Hippocampal formation (tissue), 2 donors: Measurements from ENCODE around the gene CIB4.

Source experiments
- DNase-seq, 2 donors: peaks; one replicate each; lab custom pipeline; 2025; lab: John Stamatoyannopoulos, UW

The CIB4 gene

DNA sequence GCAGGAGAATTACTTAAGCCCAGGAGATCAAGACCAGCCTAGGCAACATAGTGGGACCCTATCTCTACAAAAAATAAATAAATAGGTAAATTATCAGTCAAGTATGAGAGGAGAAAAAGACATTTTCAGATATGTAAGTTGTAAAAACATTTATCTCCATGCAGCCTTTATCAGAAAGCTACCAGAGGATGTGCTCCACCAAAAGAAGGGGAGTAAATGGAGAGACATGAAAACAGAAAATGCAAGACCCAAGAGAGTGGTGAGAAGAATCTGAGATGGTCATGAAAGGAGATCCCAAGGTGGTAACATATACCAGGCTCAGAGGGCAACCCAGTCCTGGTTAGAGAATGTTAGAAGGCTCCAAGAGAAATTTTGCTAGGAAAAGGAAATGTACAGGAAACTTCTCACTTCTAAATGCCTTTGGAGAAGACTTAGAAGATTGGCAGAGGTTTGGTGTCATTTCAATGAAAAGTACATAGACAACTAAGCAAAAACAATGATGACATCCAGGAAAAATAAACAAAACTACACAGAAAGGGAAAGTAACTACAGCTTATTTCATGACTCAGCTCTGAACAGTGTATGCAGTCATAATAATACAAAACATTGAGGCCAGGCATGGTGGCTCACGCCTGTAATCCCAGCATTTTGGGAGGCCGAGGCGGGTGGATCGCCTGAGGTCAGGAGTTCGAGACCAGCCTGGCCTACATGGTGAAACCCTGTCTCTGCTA, 19.5 kb downstream of the CIB4 start:
- DNase-seq, result no peak

DNA sequence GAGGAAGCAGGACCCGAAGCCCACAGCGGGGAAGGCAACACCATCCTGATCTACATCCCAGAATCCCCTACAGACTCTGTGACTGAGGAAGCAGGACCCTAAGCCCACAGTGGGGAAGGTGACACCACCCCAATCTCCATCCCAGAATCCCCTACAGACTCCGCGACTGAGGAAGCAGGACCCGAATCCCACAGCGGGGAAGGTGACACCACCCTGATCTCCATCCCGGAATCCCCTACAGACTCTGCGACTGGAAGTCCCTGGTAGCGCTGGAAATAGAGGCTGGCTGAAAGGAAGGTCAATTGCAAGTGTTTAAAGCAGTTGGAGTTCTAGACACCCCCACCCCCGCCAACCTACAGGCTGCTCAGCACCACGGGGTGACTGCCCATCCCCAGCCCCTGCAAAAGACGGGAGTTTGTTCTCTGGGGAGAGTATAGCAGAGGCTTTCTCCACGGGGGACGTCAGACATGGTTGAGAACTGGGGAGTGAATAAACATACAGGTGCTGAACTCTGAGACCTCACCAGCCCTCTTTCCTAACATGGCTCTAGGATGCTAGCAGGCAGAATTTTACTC, 21.0 kb downstream of the CIB4 start:
- no peak for DNase-seq

DNA sequence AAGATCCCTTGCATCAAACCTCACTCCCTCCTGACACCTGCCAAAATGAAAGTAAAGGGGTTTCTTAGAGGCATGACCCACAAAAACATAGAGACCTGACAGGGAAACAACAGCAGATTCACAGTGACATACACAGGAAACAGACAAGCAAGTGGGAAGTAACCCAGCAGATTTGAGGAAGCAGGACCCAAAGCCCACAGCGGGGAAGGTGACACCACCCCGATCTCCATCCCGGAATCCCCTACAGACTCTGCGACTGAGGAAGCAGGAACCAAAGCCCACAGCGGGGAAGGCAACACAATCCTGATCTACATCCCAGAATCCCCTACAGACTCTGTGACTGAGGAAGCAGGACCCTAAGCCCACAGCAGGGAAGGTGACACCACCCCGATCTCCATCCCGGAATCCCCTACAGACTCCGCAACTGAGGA, 21.6 kb downstream of the CIB4 start:
- no peak for DNase-seq

DNA sequence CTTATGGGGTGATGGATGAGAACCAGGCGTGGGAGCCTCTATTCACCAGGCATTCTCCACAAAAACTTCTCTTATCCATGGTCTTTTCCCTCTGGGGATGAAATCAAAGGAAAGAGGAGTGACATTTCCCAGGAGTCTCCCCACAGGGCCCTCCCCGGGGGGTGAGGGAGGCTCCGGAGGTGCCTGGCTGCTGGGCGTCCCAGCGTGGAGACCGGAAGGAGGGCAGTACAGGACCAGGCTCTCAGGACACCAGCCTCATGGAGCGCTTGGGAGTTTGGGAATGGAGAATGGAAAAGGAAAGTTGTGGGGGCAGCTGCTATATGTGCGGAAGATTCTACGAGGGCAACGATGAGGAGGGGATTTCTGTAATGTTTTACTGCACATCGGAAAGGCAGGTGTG, 22.1 kb downstream of the CIB4 start:
- DNase-seq, result no peak

DNA sequence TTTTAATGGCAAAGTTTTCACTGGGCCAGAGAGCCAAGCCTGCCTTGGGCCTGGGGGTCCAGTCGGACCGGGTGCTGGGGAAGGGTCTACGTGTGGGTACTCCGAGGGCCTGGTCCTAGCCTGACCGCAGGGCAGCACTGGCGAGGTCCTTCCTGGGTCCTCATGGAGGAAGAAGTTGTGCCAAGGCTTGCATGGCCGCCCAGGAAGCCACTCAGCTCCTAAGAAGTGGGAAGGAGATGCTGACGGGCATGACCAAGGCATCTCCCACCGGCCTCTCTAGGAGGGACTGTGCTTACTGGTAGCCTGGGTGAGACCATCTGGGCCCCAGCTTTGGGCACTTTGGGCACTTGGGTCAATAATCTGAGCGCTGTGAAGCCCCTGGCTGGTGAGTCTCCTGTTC, 22.6 kb downstream of the CIB4 start:
- no peak for DNase-seq

DNA sequence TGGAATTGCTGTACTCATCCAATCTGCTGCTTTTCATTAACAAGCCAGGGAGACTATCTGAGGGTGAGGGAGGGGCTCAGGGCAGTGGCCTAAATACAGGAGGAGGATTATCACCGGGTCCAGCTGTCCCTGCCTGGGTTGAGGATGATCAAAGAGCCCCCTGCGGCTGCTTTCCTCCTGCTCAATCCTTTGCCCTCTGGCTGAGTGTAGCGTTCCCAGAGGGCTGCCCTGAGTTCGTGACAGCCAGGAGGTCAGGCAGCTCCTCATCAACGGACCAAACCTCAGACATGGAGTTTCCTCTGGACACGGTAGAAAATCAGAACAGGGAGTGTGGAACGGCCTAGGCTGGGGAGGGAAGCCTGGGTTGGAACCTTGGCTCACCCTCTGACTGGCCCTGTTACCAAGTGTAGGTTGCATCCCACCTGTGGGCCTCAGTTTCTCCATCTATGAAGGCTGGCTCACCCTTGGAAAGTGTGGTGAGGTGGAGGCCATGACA, 23.5 kb downstream of the CIB4 start:
- DNase-seq, result no peak

DNA sequence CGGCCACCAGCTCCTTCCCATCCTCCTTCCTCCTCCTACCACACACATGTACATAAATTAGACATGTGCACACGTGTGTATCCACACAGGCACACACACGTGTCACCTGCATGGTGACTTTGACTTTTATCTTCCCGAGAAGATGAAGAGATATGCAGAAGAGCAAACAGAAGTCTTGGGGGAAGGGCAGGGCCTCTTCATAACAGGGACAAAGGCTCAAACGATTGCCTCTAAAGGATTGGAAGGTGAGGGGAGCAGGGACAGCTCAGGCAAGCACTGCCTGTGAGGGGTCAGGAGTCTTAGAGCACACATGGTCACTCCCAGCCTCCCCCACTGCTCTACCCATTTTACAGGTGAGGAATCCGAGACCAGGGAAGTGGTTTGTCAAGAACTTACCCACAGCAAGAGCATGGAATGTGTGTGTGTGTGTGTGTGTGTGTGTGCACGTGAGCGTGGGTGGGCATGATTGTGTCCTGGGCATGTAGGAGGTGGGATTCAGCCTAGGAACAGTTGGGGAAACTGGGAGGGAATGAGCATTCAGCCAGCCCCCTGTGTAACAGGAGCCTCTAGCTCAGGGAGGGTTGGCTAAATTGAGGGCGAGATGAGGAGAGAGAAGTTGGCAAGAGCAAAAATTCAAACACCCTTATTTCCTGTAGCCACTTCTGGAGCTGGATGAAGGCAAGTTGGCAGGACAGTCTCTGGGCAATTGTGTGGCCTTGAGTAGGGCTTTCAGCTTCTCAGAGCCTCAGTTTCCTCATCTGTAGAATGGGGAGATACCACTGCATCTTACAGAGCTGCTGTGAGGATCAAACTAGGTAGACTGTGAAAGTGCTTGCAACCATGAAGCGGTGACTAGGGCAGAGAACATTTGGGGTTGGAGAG, 24.2 kb downstream of the CIB4 start:
- no peak for DNase-seq

DNA sequence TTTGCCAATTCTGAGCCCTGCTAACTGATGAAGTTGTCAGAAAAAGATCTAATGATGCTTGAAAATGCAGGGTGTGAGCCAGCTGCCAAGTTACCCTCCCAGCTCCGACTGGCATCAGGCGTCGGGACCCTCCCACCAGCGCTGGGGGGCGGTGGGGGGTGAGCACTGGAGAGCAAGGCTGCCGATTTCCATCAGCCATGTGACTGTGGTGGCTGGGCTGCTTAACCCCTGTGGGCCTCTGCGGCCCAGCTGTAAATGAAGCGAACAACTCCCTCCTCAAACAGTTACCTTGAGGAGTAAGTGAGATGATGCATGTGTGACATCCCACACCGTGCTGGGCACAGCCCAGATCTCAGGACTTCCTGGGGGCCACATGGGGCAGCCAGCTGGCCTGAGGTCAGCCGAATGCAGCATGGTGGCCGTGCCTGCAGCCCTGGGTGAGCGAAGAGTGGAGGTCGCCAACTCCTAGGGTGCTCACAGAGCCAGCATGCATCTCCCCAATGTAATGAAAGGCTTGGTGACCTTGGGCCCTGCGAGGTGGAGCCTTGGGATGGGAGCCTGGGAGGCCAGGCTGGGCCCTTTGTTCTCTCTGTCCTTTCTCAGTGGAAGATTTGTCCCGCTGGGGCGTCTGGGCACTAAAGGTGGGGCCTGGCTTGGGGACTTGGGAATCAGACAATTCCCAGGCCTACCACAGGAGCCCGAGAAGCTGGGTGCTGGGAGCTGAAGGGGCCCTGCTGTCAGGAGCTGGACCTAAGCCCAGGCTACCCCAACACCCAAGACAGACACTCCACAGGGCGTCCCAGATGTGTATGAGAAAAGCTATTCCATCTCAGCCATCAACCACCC, 25.1 kb downstream of the CIB4 start:
- DNase-seq, result peak in 1 of 2 donors; percentile 29

DNA sequence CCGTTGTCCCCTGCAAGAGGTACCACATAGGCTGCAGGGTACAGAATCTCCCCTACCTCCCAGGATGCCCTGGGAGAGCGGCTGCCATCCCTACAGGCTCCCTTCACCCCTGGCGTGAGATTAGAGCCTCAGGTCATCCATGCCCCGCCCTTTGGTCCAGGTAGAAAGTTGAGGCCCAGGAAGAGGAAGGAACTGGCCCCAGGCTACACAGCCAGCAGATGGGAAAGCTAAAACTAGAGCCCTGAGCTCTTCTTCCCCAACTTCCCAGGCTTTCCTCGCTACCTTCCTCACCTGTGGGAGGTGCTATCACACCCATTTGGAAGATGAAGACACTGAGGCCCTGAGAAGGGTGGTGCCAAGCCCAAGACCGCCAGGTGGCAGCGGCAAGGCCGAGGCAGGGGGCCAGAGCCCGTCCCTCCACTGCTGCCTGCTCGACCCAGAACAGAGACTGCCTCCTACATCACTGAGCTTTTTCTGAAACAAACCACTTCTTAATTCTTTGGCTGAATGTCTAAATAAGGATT, 25.8 kb downstream of the CIB4 start:
- DNase-seq, result peak; percentile 29 to 30

DNA sequence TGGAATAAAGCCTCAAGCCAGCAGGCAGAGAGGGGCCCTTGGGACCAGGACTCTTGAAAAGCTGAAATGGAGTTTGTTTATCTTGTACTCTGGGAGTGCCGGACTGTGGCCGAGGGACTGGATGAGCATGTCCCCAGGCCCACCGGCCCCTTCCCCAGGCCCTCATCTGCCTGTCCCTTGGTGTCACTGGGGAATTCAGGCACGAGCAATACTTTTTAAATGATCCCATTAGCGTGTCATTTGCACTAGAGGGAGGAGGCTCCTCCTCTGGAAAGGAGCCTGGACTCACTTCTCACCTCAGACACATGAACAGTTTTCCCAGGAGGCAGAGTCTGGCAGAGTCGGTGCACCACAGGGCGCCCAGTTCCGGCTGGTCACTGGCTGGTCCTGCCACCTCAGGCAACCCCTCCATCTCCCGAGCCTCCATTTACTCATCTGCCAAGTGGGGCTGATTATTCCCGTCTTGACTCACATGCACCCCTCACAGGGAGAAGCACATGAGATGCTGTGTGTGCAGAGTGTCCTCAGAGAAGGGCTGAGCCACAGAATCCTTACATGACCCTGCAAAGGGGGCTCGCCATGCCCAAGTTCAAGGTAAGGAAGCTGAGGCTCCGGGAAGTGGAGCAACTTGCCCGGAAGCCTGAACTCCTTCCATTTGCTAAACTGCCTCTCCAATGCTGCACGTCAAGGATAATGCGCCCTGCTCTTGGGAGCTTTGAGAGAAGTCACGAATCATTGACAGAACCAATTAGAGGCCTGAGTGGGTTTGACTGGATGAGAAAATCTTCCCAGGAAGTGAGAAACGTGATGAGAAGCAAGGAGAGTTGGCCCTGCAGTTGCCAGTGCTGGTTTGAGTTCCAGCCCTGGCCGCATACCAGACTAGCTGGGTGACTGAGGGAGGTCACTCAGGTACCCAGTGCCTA, 26.7 kb downstream of the CIB4 start:
- no peak for DNase-seq

DNA sequence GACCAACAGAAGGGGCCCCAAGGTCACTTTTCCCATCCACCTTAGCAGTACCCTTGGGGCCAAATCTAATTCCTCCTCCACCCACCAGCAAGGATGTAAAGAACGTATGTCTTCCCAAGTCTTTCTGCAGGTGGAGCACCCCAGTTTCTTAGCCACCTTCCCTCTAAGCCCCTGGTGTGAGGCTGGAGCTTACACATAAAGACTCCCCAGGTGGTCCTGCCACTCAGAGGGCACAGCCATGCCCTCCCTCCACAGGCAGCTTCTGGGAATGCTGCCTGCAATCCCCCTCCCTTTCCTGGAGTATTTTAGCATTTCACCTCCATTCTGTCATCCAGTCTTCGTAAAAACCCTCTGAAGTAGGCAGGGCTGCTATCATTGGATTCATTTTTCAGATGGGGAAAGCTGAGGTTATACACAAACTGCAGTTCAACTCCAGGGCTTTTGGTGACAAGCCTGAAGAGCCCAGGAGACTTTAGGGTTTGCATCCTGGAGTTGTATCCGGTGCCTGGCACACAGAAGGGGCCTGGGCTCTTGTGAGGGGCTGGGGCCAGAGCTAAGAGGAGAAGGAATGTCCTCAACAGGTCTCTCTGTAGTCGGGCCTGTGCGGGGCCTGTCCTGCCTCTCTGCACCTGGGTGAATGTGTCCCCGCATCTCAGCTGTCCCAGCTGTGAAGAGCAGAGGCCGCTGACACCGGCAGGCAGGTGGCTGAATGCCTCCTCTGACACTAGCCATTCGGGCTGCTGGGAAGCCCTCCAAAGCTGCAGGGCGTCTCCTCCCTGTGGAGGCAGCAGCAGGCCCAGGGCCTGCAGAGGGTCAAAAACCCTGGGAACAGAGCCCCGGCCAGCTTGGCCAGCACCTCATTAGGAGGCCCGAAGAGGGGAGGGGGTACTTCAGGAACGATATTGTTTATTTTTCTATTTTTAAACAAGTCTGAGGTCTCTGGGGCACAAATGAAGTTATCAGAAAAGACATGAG, 27.6 kb downstream of the CIB4 start:
- DNase-seq, result peak in 1 of 2 donors; percentile 10

DNA sequence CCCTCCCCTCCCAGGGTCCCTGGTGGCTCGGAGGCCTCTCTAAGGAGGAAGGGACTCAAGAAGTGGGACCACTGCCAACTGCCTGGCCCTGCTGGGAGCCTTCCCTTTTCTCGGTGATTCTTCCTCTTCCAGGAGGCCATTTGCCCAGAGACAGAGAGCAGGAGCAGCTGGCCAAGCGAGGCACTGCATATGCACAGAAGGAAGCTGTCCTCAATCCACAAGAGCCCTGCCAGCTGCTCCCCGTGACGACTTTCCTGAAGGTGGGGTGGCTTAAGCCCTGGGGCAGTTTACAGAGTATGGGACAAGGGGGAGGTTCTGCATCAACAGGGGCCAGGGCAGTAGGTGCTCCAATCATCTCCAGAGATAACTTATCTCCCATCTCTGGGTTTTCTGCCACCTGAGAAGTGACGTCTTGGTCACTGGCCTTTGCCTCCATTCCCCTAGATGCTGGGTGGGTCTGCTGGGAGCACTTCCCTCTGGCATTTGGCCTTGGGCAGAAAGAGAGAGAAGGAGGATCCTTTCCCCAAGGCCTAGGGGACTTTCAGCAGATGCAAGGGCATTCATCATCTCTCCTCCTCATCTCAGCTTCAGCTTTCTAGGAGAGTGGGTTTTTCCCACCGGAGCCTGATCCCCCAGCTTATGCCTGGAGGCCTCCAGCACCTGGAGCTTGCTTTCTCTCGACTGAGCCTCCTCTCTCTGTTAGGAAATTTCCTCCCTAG, 28.5 kb downstream of the CIB4 start:
- DNase-seq, result peak; percentile 28 to 47

DNA sequence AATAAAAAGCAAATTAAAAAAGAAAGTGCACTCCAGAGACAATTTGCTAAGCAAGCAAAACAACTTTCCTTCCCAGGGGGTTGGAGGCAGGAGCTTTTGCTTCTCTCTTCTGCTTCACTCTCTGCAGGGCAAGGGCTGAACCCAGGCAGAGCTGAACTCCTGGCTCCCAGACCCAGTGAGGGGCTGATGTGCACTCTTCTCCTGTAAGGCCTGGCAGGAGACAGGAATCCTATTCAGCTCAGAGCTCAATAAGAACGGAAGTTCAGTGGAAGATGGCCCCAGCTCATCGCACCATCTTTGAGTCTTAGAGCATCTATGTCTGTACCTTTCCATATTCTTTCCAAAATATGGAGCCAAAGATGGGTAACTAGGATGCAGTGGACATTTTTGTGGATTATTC, 29.1 kb downstream of the CIB4 start:
- no peak for DNase-seq

DNA sequence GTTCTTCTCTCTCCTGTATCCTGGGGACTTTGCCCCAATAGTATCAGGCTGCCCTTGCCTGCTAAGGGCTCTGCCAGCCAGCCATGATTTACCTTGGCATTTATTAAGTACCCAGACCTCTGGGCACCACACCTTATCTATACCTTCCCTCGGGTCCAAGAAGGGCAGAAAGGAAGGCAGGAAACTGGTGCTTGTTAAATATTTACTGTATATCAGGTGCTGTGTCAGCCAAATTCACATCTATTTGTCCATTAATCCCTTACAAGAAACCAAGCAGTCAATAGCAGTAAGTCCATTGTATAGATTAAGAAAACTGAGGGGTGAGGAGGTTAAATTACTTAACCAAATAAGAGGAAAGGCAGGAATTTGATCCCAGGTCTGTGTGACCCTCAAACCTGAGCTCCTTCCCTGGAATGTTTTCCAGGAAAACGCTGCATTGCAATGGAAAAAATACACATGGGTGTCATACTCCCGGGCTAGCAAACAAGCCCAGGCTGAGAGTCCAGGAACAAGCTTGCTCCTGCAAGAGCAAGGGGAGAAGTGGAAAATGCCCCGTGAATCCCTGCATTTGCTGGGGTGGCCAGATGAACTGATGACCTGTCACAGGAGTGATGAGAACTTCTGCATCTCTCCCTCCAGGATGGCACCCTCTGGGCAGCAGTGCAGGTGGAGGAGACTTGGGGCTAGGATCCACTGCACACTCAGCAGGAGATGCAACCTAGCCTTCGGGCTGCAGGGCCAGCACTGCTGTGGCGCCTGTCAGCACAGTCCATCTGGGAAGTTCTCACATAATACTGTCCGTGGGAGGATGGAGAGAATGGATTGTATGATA, 30.4 kb downstream of the CIB4 start:
- no peak for DNase-seq

DNA sequence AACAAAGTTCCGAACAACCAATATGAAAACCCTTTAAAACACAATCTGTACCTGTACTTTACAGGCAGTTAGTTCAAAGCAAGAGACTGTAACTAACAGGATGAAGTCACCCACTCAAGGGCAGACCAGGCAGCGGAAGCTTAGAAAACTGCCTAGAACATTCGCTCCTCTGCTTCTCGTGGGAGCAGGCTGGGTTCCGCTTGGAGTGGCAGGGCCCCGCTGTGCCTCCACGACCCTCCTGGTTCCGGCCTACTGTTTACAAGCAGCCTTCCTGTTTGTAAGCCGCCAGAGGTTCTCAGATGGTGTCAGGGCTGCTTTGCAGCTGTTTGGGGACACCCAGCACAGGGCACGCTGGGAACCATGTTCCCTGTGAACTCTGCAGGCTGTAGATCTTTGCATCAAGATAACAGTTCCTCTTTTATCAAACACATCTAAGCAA, 31.3 kb downstream of the CIB4 start:
- no peak for DNase-seq

DNA sequence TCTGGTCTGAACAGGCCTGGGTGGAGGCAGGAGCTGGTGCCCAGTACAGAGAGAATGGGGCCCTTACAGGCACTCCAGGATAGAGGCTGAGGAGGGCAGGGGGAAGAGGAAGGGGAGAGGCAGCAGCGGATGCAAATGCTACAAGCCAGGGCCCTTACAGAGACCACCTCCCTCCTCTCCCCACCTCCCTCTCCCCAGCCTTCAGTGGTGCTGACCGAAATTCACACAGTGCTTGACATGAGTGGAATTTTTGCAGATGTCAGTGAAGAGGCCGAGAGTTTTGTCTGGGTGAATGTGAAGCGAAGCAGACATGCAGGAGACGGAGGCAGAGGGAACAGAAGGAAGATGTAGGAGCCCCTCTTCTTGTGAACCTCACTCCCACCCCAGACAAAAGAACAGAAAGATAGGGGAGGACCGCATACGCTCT, 31.9 kb downstream of the CIB4 start:
- no peak for DNase-seq

DNA sequence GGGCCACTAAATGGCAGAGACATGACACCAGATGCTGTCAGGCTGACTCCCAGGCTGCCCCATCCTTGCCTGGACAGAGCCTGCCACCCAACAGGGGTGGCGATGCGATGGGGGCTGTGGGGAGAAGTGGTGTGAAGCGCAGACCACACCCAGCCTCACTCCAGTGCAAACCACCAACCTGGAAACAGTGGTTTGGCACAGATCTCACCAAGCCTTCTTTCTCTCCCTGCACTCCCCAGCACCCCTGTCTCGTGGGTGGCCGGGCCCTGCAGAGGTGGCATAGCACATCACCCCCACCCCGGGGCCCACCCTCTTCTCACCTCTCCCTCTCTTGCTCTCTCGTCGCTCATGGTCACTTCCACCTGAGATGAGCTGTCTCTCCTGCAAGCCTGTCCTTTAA, 32.6 kb downstream of the CIB4 start:
- DNase-seq, result no peak

DNA sequence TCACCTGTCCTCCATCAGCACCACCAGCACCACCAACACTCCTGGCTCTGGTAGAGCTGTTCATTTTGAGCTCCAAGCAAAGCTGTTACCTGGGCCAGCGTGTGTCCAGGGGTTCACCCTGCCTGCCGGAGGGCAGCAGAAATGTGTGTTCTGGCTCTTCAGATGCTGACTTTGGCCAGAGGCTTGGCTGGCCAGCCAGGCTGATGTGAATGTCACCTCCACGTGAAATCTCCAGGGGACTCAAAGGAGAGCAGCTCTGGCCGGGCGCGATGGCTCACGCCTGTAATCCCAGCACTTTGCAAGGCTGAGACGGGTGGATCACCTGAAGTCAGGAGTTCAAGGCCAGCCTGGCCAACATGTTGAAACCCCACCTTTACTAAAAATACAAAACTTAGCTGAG, 33.5 kb downstream of the CIB4 start:
- DNase-seq, result no peak
